Endothelial cell of umbilical vein (primary cell): Measurements from ENCODE around the gene SZT2.

ENCODE experiments used
- EZH2 ChIP-seq: IDR thresholded peaks from 2 replicates; pipeline ENCODE4 v1.6.1; 2012; ENCODE audit warnings: borderline replicate concordance, low read depth, mild to moderate bottlenecking, moderate library complexity, low read length, inconsistent platforms; ENCODE audit not compliant: severe bottlenecking
- FOS ChIP-seq: IDR thresholded peaks from 2 replicates; pipeline ENCODE4 v1.6.1; 2011; ENCODE audit warnings: mild to moderate bottlenecking, low read length, moderate library complexity, borderline replicate concordance; ENCODE audit not compliant: insufficient read depth
- JUN ChIP-seq: IDR thresholded peaks from 2 replicates; pipeline ENCODE4 v1.6.1; 2011; ENCODE audit warnings: borderline replicate concordance, low read depth; ENCODE audit not compliant: insufficient read length, insufficient read depth
- POLR2A ChIP-seq: IDR thresholded peaks from 2 replicates; pipeline ENCODE4 v1.6.1; 2012; ENCODE audit warnings: low read depth, mild to moderate bottlenecking, control low read depth, low read length
- POLR2AphosphoS5 ChIP-seq: IDR thresholded peaks from 2 replicates; pipeline ENCODE4 v1.6.1; 2012; ENCODE audit warnings: low read depth, mild to moderate bottlenecking, control low read depth, low read length, moderate library complexity; ENCODE audit not compliant: insufficient read depth
- TF ChIP-seq, protein P1 (sequence below), 2 donors: IDR thresholded peaks; 1 replicate in 1 of 2; 2 replicates in 1 of 2; pipeline ENCODE4 v1.5.1; 2011; ENCODE audit warnings: low read length in 2 of 2, mild to moderate bottlenecking in 2 of 2, moderate library complexity in 2 of 2, control low read depth in 1 of 2, inconsistent platforms in 1 of 2, low read depth in 1 of 2; ENCODE audit not compliant: insufficient read depth in 1 of 2; ENCODE audit errors: extremely low read depth in 1 of 2
- TF ChIP-seq, protein P2 (sequence below): IDR thresholded peaks from 2 replicates; pipeline ENCODE4 v1.6.1; 2011; ENCODE audit not compliant: insufficient read depth, insufficient read length

DNA sequence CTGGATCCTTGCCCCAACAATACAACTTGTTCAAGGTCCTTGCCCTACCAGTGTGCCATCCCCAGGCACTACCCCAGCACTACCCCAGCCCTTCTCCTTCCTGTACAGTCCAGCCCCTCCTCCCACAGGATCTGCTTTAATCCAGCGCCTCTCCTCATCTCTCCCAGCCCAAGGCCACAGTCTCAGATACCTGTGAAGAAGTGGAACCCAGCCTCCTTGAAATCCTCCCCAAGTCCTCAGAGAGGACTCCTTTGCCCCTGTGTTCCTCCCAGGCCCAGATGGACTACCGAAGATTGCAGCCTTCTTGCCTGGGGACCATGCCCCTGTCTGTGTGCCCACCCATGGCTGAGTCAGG, 37.4 kb upstream of the SZT2 start:
- TF ChIP-seq EZH2 (no peak), POLR2A (no peak), POLR2AphosphoS5 (no peak), JUN (no peak), FOS (no peak)
- TF ChIP-seq, protein P1, sequence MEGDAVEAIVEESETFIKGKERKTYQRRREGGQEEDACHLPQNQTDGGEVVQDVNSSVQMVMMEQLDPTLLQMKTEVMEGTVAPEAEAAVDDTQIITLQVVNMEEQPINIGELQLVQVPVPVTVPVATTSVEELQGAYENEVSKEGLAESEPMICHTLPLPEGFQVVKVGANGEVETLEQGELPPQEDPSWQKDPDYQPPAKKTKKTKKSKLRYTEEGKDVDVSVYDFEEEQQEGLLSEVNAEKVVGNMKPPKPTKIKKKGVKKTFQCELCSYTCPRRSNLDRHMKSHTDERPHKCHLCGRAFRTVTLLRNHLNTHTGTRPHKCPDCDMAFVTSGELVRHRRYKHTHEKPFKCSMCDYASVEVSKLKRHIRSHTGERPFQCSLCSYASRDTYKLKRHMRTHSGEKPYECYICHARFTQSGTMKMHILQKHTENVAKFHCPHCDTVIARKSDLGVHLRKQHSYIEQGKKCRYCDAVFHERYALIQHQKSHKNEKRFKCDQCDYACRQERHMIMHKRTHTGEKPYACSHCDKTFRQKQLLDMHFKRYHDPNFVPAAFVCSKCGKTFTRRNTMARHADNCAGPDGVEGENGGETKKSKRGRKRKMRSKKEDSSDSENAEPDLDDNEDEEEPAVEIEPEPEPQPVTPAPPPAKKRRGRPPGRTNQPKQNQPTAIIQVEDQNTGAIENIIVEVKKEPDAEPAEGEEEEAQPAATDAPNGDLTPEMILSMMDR (IDR thresholded peaks at IDR 0.05; ENCODE audit: extremely low read depth in 1 of 2, insufficient read depth in 1 of 2, low read depth in 1 of 2, low read length in 2 of 2): no peak
- TF ChIP-seq, protein P2, sequence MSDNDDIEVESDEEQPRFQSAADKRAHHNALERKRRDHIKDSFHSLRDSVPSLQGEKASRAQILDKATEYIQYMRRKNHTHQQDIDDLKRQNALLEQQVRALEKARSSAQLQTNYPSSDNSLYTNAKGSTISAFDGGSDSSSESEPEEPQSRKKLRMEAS: no peak
